Measurements from ENCODE around the gene TBC1D30. TPM values are rescaled to one million over a fixed set of nuclear protein-coding genes. Genes with fewer than 3 reads are reported as not detected.
"Not testable (repeated sequence)": the region's sequence is repeated elsewhere in the genome, so short reads cannot be mapped to it uniquely, and the experiment has no call there.

Gene TBC1D30
- polyA plus RNA-seq (ENCODE audit: insufficient read length in 4 of 4): 1 to 10 TPM; 5.4 to 6.7 (median 5.8) TPM

GRCh38 chr12:64824500-64825142, at the start of gene TBC1D30:
Gene TBC1D30 (plus strand): TSS chr12:64824647. CDS start chr12:64824880, 233 bp downstream.
- DNase-seq (ENCODE audit: low read depth in 4 of 4, low spot score in 2 of 4): no peak

GRCh38 chr12:64775147-64775736, 49.2 kb upstream of the TBC1D30 start:
- not testable (repeated sequence) for DNase-seq (ENCODE audit: low read depth in 4 of 4, low spot score in 2 of 4)

- DNase-seq (ENCODE audit: low read depth in 4 of 4, low spot score in 2 of 4): no peak
Measured at GRCh38 chr12:64779354-64779974, 45.0 kb upstream of the TBC1D30 start.

GRCh38 chr12:64780132-64780530, 44.3 kb upstream of the TBC1D30 start:
- peak in 1 of 4 donors; percentile 21 for DNase-seq (ENCODE audit: low read depth in 4 of 4, low spot score in 2 of 4)

- peak in 1 of 4 donors; percentile 16 for DNase-seq (ENCODE audit: low read depth in 4 of 4, low spot score in 2 of 4)
Measured at GRCh38 chr12:64780531-64781279, 43.7 kb upstream of the TBC1D30 start.

GRCh38 chr12:64781280-64782190, 42.9 kb upstream of the TBC1D30 start:
- no peak for DNase-seq (ENCODE audit: low read depth in 4 of 4, low spot score in 2 of 4)

- DNase-seq (ENCODE audit: low read depth in 4 of 4, low spot score in 2 of 4): no peak
Measured at GRCh38 chr12:64782191-64782876, 42.1 kb upstream of the TBC1D30 start.

- DNase-seq (ENCODE audit: low read depth in 4 of 4, low spot score in 2 of 4): no peak
Measured at GRCh38 chr12:64785838-64786237, 38.6 kb upstream of the TBC1D30 start.

- DNase-seq (ENCODE audit: low read depth in 4 of 4, low spot score in 2 of 4): no peak
Measured at GRCh38 chr12:64790166-64790565, 34.3 kb upstream of the TBC1D30 start.

- DNase-seq (ENCODE audit: low read depth in 4 of 4, low spot score in 2 of 4): no peak
Measured at GRCh38 chr12:64791036-64791435, 33.4 kb upstream of the TBC1D30 start.

GRCh38 chr12:64792128-64792527, 32.3 kb upstream of the TBC1D30 start:
- no peak for DNase-seq (ENCODE audit: low read depth in 4 of 4, low spot score in 2 of 4)

- no peak for DNase-seq (ENCODE audit: low read depth in 4 of 4, low spot score in 2 of 4)
Measured at GRCh38 chr12:64793610-64794009, 30.8 kb upstream of the TBC1D30 start.

- DNase-seq (ENCODE audit: low read depth in 4 of 4, low spot score in 2 of 4): no peak
Measured at GRCh38 chr12:64794305-64794704, 30.1 kb upstream of the TBC1D30 start.

- peak in 2 of 4 donors; percentile 45 to 76 for DNase-seq (ENCODE audit: low read depth in 4 of 4, low spot score in 2 of 4)
Measured at GRCh38 chr12:64796205-64796845, 28.1 kb upstream of the TBC1D30 start.

- DNase-seq (ENCODE audit: low read depth in 4 of 4, low spot score in 2 of 4): no peak
Measured at GRCh38 chr12:64797156-64797555, 27.3 kb upstream of the TBC1D30 start.

- DNase-seq (ENCODE audit: low read depth in 4 of 4, low spot score in 2 of 4): no peak
Measured at GRCh38 chr12:64798165-64798564, 26.3 kb upstream of the TBC1D30 start.

GRCh38 chr12:64800640-64801039, 23.8 kb upstream of the TBC1D30 start:
- DNase-seq (ENCODE audit: low read depth in 4 of 4, low spot score in 2 of 4): no peak

- no peak for DNase-seq (ENCODE audit: low read depth in 4 of 4, low spot score in 2 of 4)
Measured at GRCh38 chr12:64801381-64801780, 23.1 kb upstream of the TBC1D30 start.

- DNase-seq (ENCODE audit: low read depth in 4 of 4, low spot score in 2 of 4): not testable (repeated sequence)
Measured at GRCh38 chr12:64802180-64802775, 22.2 kb upstream of the TBC1D30 start.
